Aorta (tissue), 5 donors: ENCODE measurements around the gene CD300H. TPM values are rescaled to one million over a fixed set of nuclear protein-coding genes. Genes with fewer than 3 reads are reported as not detected.
"Not testable (repeated sequence)": the region's sequence is repeated elsewhere in the genome, so short reads cannot be mapped to it uniquely, and the experiment has no call there.

Experiments
- ATAC-seq: fragments of 200-7000 bp; cut with Tn5 transposase; one replicate; pipeline ENCODE4 v1.9.1; 2022; ENCODE audit warnings: moderate library complexity; ENCODE audit not compliant: low FRiP score
- DNase-seq, 2 donors: peaks; one replicate each; pipeline ENCODE4 v3.0.0-alpha.2; 2020
- H3K27ac ChIP-seq, 2 donors: one replicate each; pipeline ENCODE4 v1.5.1; 2013; ENCODE audit warnings: low read length in 2 of 2, mild to moderate bottlenecking in 2 of 2, moderate library complexity in 2 of 2, control low read depth in 1 of 2, inconsistent platforms in 1 of 2, low read depth in 1 of 2
- H3K27me3 ChIP-seq, 2 donors: one replicate each; pipeline ENCODE4 v1.6.1; 2013; ENCODE audit warnings: control low read depth in 1 of 2, low read length in 1 of 2, mild to moderate bottlenecking in 1 of 2, moderate library complexity in 1 of 2; ENCODE audit not compliant: insufficient read depth in 2 of 2, control insufficient read depth in 1 of 2
- H3K36me3 ChIP-seq, 2 donors: one replicate each; pipeline ENCODE4 v1.6.1; 2013; ENCODE audit warnings: control low read depth in 1 of 2, low read length in 1 of 2, mild to moderate bottlenecking in 1 of 2; ENCODE audit not compliant: insufficient read depth in 2 of 2, control insufficient read depth in 1 of 2
- H3K4me1 ChIP-seq, 2 donors: one replicate each; pipeline ENCODE4 v1.6.1; 2013; ENCODE audit warnings: low read length in 2 of 2, control low read depth in 1 of 2, mild to moderate bottlenecking in 1 of 2, moderate library complexity in 1 of 2; ENCODE audit not compliant: insufficient read depth in 2 of 2, control insufficient read depth in 1 of 2
- H3K4me3 ChIP-seq, 2 donors: one replicate each; pipeline ENCODE4 v1.5.1; 2013; ENCODE audit warnings: low read length in 2 of 2, control low read depth in 1 of 2, mild to moderate bottlenecking in 1 of 2
- H3K9me3 ChIP-seq: one replicate; pipeline ENCODE4 v1.6.1; 2013; ENCODE audit warnings: mild to moderate bottlenecking, low read length; ENCODE audit not compliant: control insufficient read depth
- WGBS, 2 donors: extraction: QIAGEN DNeasy Blood & Tissue Kit; methylation state at CpG; one replicate each; pipeline ENCODE4 v1.1.7; 2013; 5-methylcytosine and 5-hydroxymethylcytosine counted together
- intact Hi-C, 2 donors: fragments of 100-400 bp; cut with DNase I; formaldehyde crosslinking; loops; one replicate each; pipeline versions ENCODE4 v1.14.2 to v1.15.0; 2022
- polyA plus RNA-seq, 2 donors: library from polyadenylated mRNA; stranded (reverse); fragments of 200-250 nt; gene quantifications; one replicate each; pipeline ENCODE4 v1.2.3, GENCODE V29; 2013
- total RNA-seq, 2 donors: library from RNA; stranded (reverse); fragmentation: NEBNext Ultra II Directional; extraction: Animal tissue kit (Norgen Biotek cat#: 25700); gene quantifications; one replicate each; pipeline ENCODE4 v1.2.1, GENCODE V29; 2021
- donor health status: healthy with polysubstance abuse.
- donor health status: Bipolar disorder and iron deficiency.
- donor health status: DM: no; HTN: no; CAD: no.
- donor health status: DM: no; HTN: no; CAD: no.
- donor health status: DM: yes; HTN: yes; CAD: no.

CD300H gene
- total and polyA plus RNA-seq, 4 donors = not detected

DNA sequence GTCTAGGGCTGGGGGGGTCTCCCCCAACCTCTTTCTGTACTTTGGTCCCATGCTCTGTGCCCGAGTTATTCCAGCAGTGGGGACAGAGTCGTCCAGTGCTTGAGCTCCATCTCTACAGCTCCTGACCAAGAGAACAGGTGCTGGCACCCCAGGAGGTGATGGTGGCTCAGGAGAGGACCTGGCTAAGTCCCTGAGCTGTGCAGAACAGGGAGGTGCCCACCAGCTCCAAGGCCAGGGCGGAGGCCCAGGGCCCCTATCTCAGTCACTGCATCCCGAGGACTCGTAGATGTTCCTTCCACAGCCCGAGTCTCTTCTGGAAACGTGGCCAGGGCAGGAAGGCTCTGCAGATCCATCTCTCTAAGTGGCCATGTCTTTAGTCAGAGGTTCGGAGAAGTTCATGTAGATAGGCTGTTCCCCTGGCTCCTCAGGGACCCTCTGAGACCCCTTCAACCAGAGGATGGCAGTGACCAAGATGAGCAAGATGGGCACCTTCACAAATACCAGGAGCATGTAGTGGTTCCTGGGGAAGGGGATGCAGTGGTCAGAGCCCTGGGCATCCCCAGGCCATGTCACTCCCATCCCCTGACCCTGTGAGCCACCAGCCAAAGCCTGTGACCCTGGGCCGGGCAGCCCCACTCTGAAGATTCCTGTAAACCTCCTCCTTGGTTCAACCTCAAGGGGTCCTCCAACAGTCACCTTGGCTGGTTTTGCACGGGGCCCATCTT is 44.8 kb downstream of the CD300H start:
- peaks cover 8% of the 10 kb centered on the region for H3K9me3 ChIP-seq
- H3K4me3 ChIP-seq = no peak overlapping the region
- H3K27ac ChIP-seq = no peak overlapping the region
- no peaks in the 10 kb centered on the region for H3K4me1 ChIP-seq
- H3K36me3 ChIP-seq = no peaks in the 10 kb centered on the region
- intact Hi-C loops = no loop called here
- DNase-seq = no peak
- no peak for ATAC-seq
- H3K27me3 ChIP-seq = no peaks in the 10 kb centered on the region
- whole genome bisulfite sequencing, 2 donors = 82 to 86% methylated on average over 10 of the region's 10 CpGs

GRCh38 chr17:74521701-74522201 is 45.6 kb downstream of the CD300H start:
- no peak overlapping the region for H3K4me3 ChIP-seq
- intact Hi-C loops = no loop called here
- DNase-seq = no peak

GRCh38 chr17:74520790-74521480 is 46.4 kb downstream of the CD300H start:
- ATAC-seq (peak; percentile 52), DNase-seq (no peak)
- H3K9me3 ChIP-seq = peaks cover 8% of the 10 kb centered on the region
- no peaks in the 10 kb centered on the region for H3K4me1 ChIP-seq
- H3K4me3 ChIP-seq = no peak overlapping the region
- H3K36me3 ChIP-seq = no peaks in the 10 kb centered on the region
- intact Hi-C loops = no loop called here
- H3K27me3 ChIP-seq = no peaks in the 10 kb centered on the region
- WGBS, 2 donors = 79 to 83% methylated on average over 21 of the region's 21 CpGs
- no peak overlapping the region for H3K27ac ChIP-seq

More at GRCh38 chr17:74521701-74522201, 45.6 kb downstream of the CD300H start:
- H3K9me3 ChIP-seq = peaks cover 8% of the 10 kb centered on the region
- no peaks in the 10 kb centered on the region for H3K4me1 ChIP-seq
- no peaks in the 10 kb centered on the region for H3K36me3 ChIP-seq
- peak; percentile 28 for ATAC-seq
- 83 to 89% methylated on average over 8 to 9 of the region's 9 CpGs for WGBS, 2 donors
- no peaks in the 10 kb centered on the region for H3K27me3 ChIP-seq
- H3K27ac ChIP-seq = no peak overlapping the region

DNA sequence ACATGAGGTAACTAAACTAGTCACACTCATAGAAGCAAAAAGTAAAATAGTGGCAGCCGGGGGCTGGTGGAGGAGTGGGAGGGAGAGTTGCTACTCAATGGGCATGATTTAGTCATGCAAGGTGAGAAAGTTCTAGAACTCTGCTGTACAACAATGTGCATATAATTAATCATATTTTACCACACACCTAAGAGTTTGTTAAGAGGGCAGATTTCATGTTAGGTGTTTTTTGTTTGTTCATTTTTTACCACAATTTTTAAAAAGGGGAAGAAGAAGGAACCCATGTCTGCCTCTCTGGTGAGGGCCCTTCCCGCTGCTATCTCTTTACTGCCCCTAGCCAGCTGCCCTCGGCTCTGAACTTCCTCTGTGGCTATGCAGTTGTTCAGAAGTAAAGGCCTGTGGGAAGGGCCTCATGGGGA is 47.3 kb downstream of the CD300H start:
- peaks cover 8% of the 10 kb centered on the region for H3K9me3 ChIP-seq
- H3K27ac ChIP-seq = no peak overlapping the region
- no peaks in the 10 kb centered on the region for H3K27me3 ChIP-seq
- no peaks in the 10 kb centered on the region for H3K36me3 ChIP-seq
- 77 to 78% methylated on average over 3 of the region's 3 CpGs for WGBS, 2 donors
- H3K4me1 ChIP-seq = no peaks in the 10 kb centered on the region
- ATAC-seq (no peak), DNase-seq (peak in 1 of 2 donors; percentile 78)
- no peak overlapping the region for H3K4me3 ChIP-seq
- intact Hi-C loops = no loop called here

DNA sequence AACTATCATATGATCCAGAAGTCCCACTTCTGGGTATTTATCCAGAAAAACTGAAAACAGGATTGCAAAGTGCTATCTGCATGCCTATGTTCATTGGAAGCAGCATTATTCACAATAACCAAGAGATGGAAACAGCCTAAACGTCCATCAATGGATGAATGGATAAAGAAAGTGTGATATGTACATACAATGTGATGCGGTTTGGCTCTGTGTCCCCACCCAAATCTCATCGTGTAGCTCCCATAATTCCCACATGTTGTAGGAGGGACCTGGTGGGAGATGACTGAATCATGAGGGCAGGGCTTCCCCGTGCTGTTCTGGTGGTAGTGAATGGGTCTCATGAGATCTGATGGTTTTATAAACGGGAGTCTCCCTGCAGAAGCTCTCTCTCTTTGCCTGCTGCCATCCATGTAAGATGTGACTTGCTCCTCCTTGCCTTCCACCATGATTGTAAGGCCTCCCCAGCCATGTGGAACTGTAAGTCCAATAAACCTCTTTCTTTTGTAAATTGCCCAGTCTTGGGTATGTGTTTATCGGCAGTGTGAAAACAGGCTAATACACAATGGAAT is 48.8 kb downstream of the CD300H start:
- H3K4me3 ChIP-seq, H3K27me3 ChIP-seq, intact Hi-C loops, ATAC-seq, H3K9me3 ChIP-seq, DNase-seq, H3K27ac ChIP-seq, H3K36me3 ChIP-seq, H3K4me1 ChIP-seq: not testable (repeated sequence)
- 73 to 74% methylated on average over 6 of the region's 6 CpGs for WGBS, 2 donors

GRCh38 chr17:74516561-74517328 is 50.6 kb downstream of the CD300H start:
- Histone ChIP-seq H3K4me1 (no peaks in the 10 kb centered on the region), H3K4me3 (no peak overlapping the region), H3K27ac (no peak overlapping the region), H3K36me3 (no peaks in the 10 kb centered on the region), H3K9me3 (no peaks in the 10 kb centered on the region), H3K27me3 (no peaks in the 10 kb centered on the region)
- no peak for DNase-seq
- intact Hi-C loops = no loop called here
- no peak for ATAC-seq
- WGBS, 2 donors = 88 to 90% methylated on average over 3 of the region's 3 CpGs

DNA sequence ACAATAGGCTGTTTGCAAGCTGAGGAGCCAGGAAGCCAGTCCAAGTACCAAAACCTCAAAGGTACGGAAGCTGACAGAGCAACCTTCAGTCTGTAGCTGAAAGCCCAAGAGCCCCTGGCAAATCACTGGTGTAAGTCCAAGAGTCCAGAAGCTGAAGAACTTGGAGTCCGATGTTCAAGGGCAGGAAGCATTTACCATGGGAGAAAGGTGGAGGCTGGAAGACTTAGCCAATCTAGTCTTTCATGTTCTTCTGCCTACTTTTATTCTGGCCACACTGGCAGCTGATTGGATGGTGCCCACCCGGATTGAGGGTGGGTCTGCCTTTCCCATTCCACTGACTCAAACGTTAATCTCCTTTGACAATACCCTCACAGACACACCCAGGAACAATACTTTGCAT is 51.4 kb downstream of the CD300H start:
- Histone ChIP-seq H3K36me3 (no peaks in the 10 kb centered on the region), H3K27ac (no peak overlapping the region), H3K4me3 (no peak overlapping the region), H3K4me1 (no peaks in the 10 kb centered on the region), H3K27me3 (no peaks in the 10 kb centered on the region), H3K9me3 (no peaks in the 10 kb centered on the region)
- ATAC-seq = no peak
- no peak for DNase-seq
- intact Hi-C loops = no loop called here
- 77 to 78% methylated on average over 4 of the region's 4 CpGs for WGBS, 2 donors

GRCh38 chr17:74514632-74515334 is 52.5 kb downstream of the CD300H start:
- Histone ChIP-seq H3K27me3 (no peaks in the 10 kb centered on the region), H3K4me1 (no peaks in the 10 kb centered on the region), H3K27ac (no peak overlapping the region), H3K9me3 (no peaks in the 10 kb centered on the region), H3K4me3 (no peak overlapping the region), H3K36me3 (no peaks in the 10 kb centered on the region)
- DNase-seq (no peak), ATAC-seq (no peak)
- intact Hi-C loops = no loop called here
- 92 to 96% methylated on average over 10 of the region's 10 CpGs for WGBS, 2 donors
